ENCODE measurements around the gene MAMDC4. TPM values are rescaled to one million over a fixed set of nuclear protein-coding genes. Genes with fewer than 3 reads are reported as not detected.
A peak's percentile ranks its signal among the peaks of the same experiment; 100 is the strongest.

MAMDC4 gene
- total RNA-seq, 2 experiments from 2014 or later: 11.7 to 14.2 TPM

DNA sequence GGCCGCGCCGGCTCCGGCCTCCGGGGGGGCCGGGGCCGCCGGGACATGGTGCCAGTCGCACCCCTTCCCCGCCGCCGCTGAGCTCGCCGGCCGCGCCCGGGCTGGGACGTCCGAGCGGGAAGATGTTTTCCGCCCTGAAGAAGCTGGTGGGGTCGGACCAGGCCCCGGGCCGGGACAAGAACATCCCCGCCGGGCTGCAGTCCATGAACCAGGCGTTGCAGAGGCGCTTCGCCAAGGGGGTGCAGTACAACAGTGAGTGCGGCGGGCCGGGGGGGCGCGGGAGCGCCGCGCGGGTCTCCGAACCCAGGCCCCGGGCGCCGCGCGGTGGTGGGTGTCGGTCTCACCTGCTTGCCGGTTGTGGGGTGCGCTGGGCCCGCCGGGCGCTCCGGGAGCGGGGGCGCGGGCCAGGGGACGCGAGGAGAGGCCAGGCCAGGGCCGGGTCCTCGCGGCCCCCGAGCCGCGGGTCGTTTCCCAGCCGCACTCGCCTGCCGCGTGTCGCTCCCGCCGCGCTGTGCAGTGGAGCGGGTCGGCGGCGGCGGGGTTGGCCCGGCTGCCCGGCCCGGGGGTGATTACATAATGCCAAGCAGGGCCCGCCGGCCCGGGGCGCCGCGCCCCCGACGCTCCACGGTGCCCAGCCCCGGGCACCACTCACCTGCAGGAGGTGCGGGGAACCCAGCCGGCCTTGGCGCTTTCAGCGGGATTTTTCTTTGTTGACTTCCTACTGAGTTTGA, 43.9 kb upstream of the MAMDC4 start:
- POLR2A ChIA-PET: interaction anchor here (0.7 to 2.4 kb wide), 4 partner anchors 14 to 34 kb away, joined by 3 to 5 read pairs (median 3); partner anchors contain the start of genes AJM1 and TMEM141
- peak overlapping the region; percentile 73 for H3K27ac ChIP-seq (ENCODE audit: low read depth, low read length, poor library complexity, severe bottlenecking)

DNA sequence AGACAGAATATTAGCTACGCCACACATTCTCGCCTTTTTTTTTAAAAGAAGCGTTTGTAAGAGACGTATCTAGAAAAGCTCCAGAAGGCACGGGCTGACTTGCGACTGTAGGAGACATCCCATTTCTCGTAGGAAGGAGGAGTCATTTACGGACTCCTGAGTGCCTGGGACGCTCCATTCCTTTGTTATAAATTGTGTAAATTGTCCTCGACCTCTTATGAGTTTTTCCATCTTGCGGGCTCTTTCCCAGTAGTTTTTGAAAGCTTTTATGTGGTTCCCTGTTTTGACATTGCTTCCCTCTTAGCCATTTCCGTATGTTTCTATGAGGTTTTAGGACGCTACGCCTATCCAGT, 43.4 kb upstream of the MAMDC4 start:
- H3K79me2 ChIP-seq (ENCODE audit: insufficient read depth, low read depth, low read length): peaks cover 55% of the 10 kb centered on the region
- no peak for TF ChIP-seq EZH2phosphoT487 (IDR thresholded peaks at IDR 0.05; ENCODE audit: borderline replicate concordance, low read depth, low read length)
- TF ChIP-seq, protein P1, sequence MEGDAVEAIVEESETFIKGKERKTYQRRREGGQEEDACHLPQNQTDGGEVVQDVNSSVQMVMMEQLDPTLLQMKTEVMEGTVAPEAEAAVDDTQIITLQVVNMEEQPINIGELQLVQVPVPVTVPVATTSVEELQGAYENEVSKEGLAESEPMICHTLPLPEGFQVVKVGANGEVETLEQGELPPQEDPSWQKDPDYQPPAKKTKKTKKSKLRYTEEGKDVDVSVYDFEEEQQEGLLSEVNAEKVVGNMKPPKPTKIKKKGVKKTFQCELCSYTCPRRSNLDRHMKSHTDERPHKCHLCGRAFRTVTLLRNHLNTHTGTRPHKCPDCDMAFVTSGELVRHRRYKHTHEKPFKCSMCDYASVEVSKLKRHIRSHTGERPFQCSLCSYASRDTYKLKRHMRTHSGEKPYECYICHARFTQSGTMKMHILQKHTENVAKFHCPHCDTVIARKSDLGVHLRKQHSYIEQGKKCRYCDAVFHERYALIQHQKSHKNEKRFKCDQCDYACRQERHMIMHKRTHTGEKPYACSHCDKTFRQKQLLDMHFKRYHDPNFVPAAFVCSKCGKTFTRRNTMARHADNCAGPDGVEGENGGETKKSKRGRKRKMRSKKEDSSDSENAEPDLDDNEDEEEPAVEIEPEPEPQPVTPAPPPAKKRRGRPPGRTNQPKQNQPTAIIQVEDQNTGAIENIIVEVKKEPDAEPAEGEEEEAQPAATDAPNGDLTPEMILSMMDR (conservative IDR thresholded peaks at IDR 0.05; ENCODE audit: low read length): no peak
- no peak overlapping the region; the same call in 1 of the 2 replicates for H2AFZ ChIP-seq (ENCODE audit: low read length)
- peak overlapping the region; percentile 88 for H3K4me2 ChIP-seq (ENCODE audit: low read length)
- H4K20me1 ChIP-seq (ENCODE audit: insufficient read depth, low read length): peaks cover 15% of the 10 kb centered on the region; the same call in 1 of the 2 replicates
- H3K4me1 ChIP-seq (ENCODE audit: insufficient read depth, low read length, poor library complexity, severe bottlenecking): peaks cover 28% of the 10 kb centered on the region
- BruUV-seq (replicated peaks): no TSS peak
- CTCF ChIA-PET (ENCODE audit: unreplicated experiment): no interaction called here
- POLR2A ChIA-PET: interaction anchor here (0.7 kb wide), 1 partner anchor 18 kb away, joined by 3 read pairs; the partner anchor contains the start of gene TMEM141
- DNase-seq (ENCODE audit: low spot score): no peak
- H3K9me3 ChIP-seq (ENCODE audit: low read length): no peaks in the 10 kb centered on the region
- H3K36me3 ChIP-seq (ENCODE audit: insufficient read depth, low read length): peaks cover 40% of the 10 kb centered on the region
- no peaks in the 10 kb centered on the region for H3K9me2 ChIP-seq (ENCODE audit: insufficient read depth, low read length)
- peak overlapping the region; percentile 100 for H3K4me3 ChIP-seq (ENCODE audit: low read depth, low read length, poor library complexity, severe bottlenecking)
- peak overlapping the region; percentile 73 for H3K27ac ChIP-seq (ENCODE audit: low read depth, low read length, poor library complexity, severe bottlenecking)
- intact Hi-C loops (cut with micrococcal nuclease; ENCODE audit: unreplicated experiment): loop anchor here (2.0 kb wide), 1 partner anchor 40 kb away; the partner anchor contains the start of gene PHPT1

More for the DNA sequence above, 43.9 kb upstream of the MAMDC4 start:
- no peak for TF ChIP-seq EZH2phosphoT487 (IDR thresholded peaks at IDR 0.05; ENCODE audit: borderline replicate concordance, low read depth, low read length)
- TF ChIP-seq, protein P1 (conservative IDR thresholded peaks at IDR 0.05; ENCODE audit: low read length): peak; percentile 37
- intact Hi-C loops (cut with micrococcal nuclease; ENCODE audit: unreplicated experiment): loop anchor here (2.0 kb wide), 1 partner anchor 41 kb away; the partner anchor contains the start of gene PHPT1
- Histone ChIP-seq H3K4me3 (ENCODE audit: low read depth, low read length, poor library complexity, severe bottlenecking) (peak overlapping the region; percentile 100), H3K9me2 (ENCODE audit: insufficient read depth, low read length) (no peaks in the 10 kb centered on the region), H3K4me1 (ENCODE audit: insufficient read depth, low read length, poor library complexity, severe bottlenecking) (peaks cover 28% of the 10 kb centered on the region), H3K36me3 (ENCODE audit: insufficient read depth, low read length) (peaks cover 36% of the 10 kb centered on the region), H2AFZ (ENCODE audit: low read length) (peak overlapping the region; percentile 51), H3K79me2 (ENCODE audit: insufficient read depth, low read depth, low read length) (peaks cover 51% of the 10 kb centered on the region), H4K20me1 (ENCODE audit: insufficient read depth, low read length) (peaks cover 15% of the 10 kb centered on the region; the same call in 1 of the 2 replicates), H3K9me3 (ENCODE audit: low read length) (no peaks in the 10 kb centered on the region), H3K4me2 (ENCODE audit: low read length) (peak overlapping the region; percentile 88)
- CTCF ChIA-PET (ENCODE audit: unreplicated experiment): no interaction called here
- no TSS peak for BruUV-seq (replicated peaks)
- DNase-seq (ENCODE audit: low spot score): peak; percentile 54
